Pancreas (tissue), 10 donors: Measurements from ENCODE around the gene LEAP2. TPM values are rescaled to one million over a fixed set of nuclear protein-coding genes. Genes with fewer than 3 reads are reported as not detected.
"Not testable (repeated sequence)": the region's sequence is repeated elsewhere in the genome, so short reads cannot be mapped to it uniquely, and the experiment has no call there.

Experiments
- ATAC-seq, 4 donors: fragments of 200-7000 bp; cut with Tn5 transposase; one replicate each; pipeline versions ENCODE4 v1.8.0 to v1.9.1; 2020; ENCODE audit warnings: mild to moderate bottlenecking in 4 of 4, moderate library complexity in 4 of 4
- DNase-seq, 6 donors: peaks; one replicate each; pipeline ENCODE4 v3.0.0-alpha.2; 2020
- FAIRE-seq: peaks from 2 replicates; lab custom pipeline; 2012; peaks lifted over from hg19 to GRCh38; lab: Jason Lieb, UNC
- H3K27ac ChIP-seq, 4 donors: fragments of 200-600 bp; sonication (generic); 1 replicate in 3 of 4; 2 replicates in 1 of 4; pipeline versions ENCODE4 v1.5.0 to v1.8.0; 2020
- H3K27me3 ChIP-seq, 4 donors: fragments of 200-600 bp; one replicate each; pipeline ENCODE4 v1.8.0; 2021
- H3K36me3 ChIP-seq, 3 donors: fragments of 200-600 bp; sonication (generic) in 1 of 3; one replicate each; pipeline versions ENCODE4 v1.5.0 to v1.8.0; 2020 to 2021
- H3K4me1 ChIP-seq, 3 donors: fragments of 200-600 bp; one replicate each; pipeline ENCODE4 v1.8.0; 2021
- H3K4me3 ChIP-seq, 4 donors: fragments of 200-600 bp; sonication (generic) in 2 of 4; one replicate each; pipeline versions ENCODE4 v1.5.0 to v1.8.0; 2020 to 2021
- H3K9me3 ChIP-seq, 4 donors: fragments of 200-600 bp; one replicate each; pipeline ENCODE4 v1.8.0; 2021
- CTCF ChIP-seq, 4 donors: fragments of 200-600 bp; sonication (generic) in 3 of 4; IDR thresholded peaks; one replicate each; pipeline versions ENCODE4 v1.5.0 to v1.8.0; 2021; ENCODE audit warnings: antibody characterized with exemption in 4 of 4
- WGBS, 2 donors: extraction: QIAGEN DNeasy Blood & Tissue Kit; methylation state at CpG; one replicate each; pipeline ENCODE4 v1.1.7; 2013; 5-methylcytosine and 5-hydroxymethylcytosine counted together
- intact Hi-C, 3 donors: fragments of 100-400 bp; cut with DNase I; formaldehyde crosslinking; loops; one replicate each; pipeline versions ENCODE4 v1.11.1 to v1.14.2; 2022
- polyA plus RNA-seq, 2 donors: library from polyadenylated mRNA; stranded (reverse); fragments of 200-250 nt; gene quantifications; one replicate each; pipeline ENCODE4 v1.2.3, GENCODE V29; 2013
- total RNA-seq, 6 donors: library from RNA; stranded (reverse); fragmentation: NEBNext Ultra II Directional in 4 of 6; extraction: Animal tissue kit (Norgen Biotek cat#: 25700) in 4 of 6; gene quantifications; one replicate each; pipeline versions ENCODE4 v1.2.1 to v1.2.4, GENCODE V29; 2021 to 2023
- donor health status: healthy with polysubstance abuse.
- donor health status: DM: no; HTN: no; CAD: no; lungs with moderate emphysema.
- donor health status: DM: no; HTN: no; CAD: no.
- donor health status: control.
- donor health status: control.
- donor health status: Bipolar disorder and iron deficiency.
- donor health status: DM: yes; HTN: yes; CAD: no.
- donor health status: DM: no; HTN: no; CAD: no.
- donor health status: DM: no; HTN: no; CAD: no.
- donor health status: DM: yes; HTN: yes; CAD: no.

LEAP2 gene
- total and polyA plus RNA-seq, 8 donors = 0.55 to 3.9 (median 1.4) TPM

DNA sequence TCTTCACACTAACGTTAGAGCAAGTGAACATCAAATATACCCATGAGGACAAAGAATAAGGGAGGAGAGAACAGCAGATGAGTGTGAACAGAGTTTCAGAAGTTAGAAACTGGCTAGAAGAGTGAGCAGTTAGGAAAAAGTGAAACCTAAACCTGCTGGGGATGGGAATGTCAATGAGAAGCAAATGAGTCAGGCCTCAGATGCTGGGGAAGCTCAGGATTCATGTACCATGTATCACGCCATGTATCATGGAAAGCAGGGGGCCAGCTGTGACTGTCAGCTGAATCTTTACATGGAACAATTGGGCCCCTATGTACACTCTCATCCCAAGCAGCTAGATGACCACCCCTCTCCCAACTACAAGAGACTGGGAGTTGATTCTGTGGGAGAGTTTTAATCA lies 23.4 kb upstream of the LEAP2 start:
- no peaks in the 10 kb centered on the region for H3K36me3 ChIP-seq
- 57 to 62% methylated on average over 2 of the region's 2 CpGs for WGBS, 2 donors
- no peak for TF ChIP-seq CTCF (IDR thresholded peaks at IDR 0.05)
- FAIRE-seq (no peak), ATAC-seq (no peak), DNase-seq (no peak)
- no peak overlapping the region for H3K4me3 ChIP-seq
- H3K9me3 ChIP-seq = no peaks in the 10 kb centered on the region
- peaks cover 0 to 23% (median 20%) of the 10 kb centered on the region in 3 donors for H3K4me1 ChIP-seq
- H3K27ac ChIP-seq = peak overlapping the region in 3 of 4 donors; percentile 7 to 64 (median 19)
- H3K27me3 ChIP-seq = no peaks in the 10 kb centered on the region
- intact Hi-C loops = no loop called here

DNA sequence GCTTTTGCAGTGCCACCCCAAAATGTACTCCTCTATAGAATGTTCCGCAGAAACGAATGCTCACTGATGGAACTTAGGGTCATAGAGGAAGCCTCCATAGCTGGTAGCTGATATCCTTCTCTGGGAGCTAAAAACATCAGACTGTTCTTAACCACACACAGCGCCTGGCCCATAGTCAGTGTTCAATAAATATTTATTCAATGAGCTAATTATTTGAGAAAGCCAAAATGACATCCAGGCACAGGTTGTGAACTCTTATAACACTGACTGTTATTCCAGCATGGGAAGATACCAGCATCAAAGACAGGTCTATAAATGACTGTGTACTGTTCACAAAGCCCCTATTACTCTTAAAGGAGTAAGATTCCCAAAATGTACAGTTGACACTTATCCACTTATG lies 20.1 kb upstream of the LEAP2 start:
- 53 to 69% methylated on average over 3 of the region's 3 CpGs for WGBS, 2 donors
- no peaks in the 10 kb centered on the region for H3K36me3 ChIP-seq
- FAIRE-seq = no peak
- no peak for TF ChIP-seq CTCF (IDR thresholded peaks at IDR 0.05)
- no peaks in the 10 kb centered on the region for H3K27me3 ChIP-seq
- no peaks in the 10 kb centered on the region for H3K9me3 ChIP-seq
- peaks cover 0 to 23% (median 20%) of the 10 kb centered on the region in 3 donors for H3K4me1 ChIP-seq
- intact Hi-C loops = no loop called here
- no peak for DNase-seq
- ATAC-seq = peak; percentile 81 to 93 (median 92)
- no peak overlapping the region for H3K4me3 ChIP-seq
- peak overlapping the region in 3 of 4 donors; percentile 0 to 57 (median 0) for H3K27ac ChIP-seq

GRCh38 chr5:132853790-132854189 lies 19.7 kb upstream of the LEAP2 start:
- peak; percentile 19 to 33 (median 30) for ATAC-seq
- H3K4me1 ChIP-seq = peaks cover 0 to 23% (median 20%) of the 10 kb centered on the region in 3 donors
- H3K27me3 ChIP-seq = no peaks in the 10 kb centered on the region
- FAIRE-seq = peak; percentile 39
- no peaks in the 10 kb centered on the region for H3K9me3 ChIP-seq
- WGBS, 2 donors = 23 to 26% methylated on average over 1 of the region's 1 CpG
- H3K4me3 ChIP-seq = no peak overlapping the region
- no peaks in the 10 kb centered on the region for H3K36me3 ChIP-seq
- TF ChIP-seq CTCF (IDR thresholded peaks at IDR 0.05) = no peak
- intact Hi-C loops = no loop called here
- DNase-seq = no peak
- H3K27ac ChIP-seq = peak overlapping the region in 3 of 4 donors; percentile 0 to 57 (median 0)

- H3K4me3 ChIP-seq = no peak overlapping the region
- H3K27me3 ChIP-seq = no peaks in the 10 kb centered on the region
- H3K4me1 ChIP-seq = peaks cover 0 to 23% (median 20%) of the 10 kb centered on the region in 3 donors
- no peak for DNase-seq
- FAIRE-seq = no peak
- no peaks in the 10 kb centered on the region for H3K36me3 ChIP-seq
- intact Hi-C loops = no loop called here
- H3K9me3 ChIP-seq = no peaks in the 10 kb centered on the region
- ATAC-seq = peak; percentile 46 to 67 (median 58)
- peak overlapping the region in 3 of 4 donors; percentile 0 to 57 (median 0) for H3K27ac ChIP-seq
- WGBS, 2 donors = 9 to 12% methylated on average over 3 of the region's 3 CpGs
- TF ChIP-seq CTCF (IDR thresholded peaks at IDR 0.05) = no peak
These were observed 19.2 kb upstream of the LEAP2 start for GRCh38 chr5:132854301-132854700.

DNA sequence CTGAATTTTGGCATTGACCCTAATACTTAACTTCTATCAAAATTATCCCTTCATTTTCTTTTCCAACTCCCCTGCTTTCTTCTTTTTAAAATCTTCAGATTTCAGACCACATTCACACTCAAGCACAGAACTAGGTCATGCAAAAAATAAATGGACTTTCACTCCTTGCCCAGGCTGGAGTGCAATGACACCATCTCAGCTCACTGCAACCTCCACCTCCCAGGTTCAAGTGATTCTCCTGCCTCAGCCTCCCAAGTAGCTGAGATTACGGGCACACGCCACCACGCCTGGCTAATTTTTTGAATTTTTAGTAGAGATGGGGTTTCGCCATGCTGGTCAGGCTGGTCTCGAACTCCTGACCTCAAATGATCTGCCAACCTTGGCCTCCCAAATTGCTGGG lies 18.5 kb upstream of the LEAP2 start:
- DNase-seq, intact Hi-C loops, H3K4me3 ChIP-seq, ATAC-seq, H3K27ac ChIP-seq, H3K27me3 ChIP-seq, H3K9me3 ChIP-seq, FAIRE-seq, H3K36me3 ChIP-seq: not testable (repeated sequence)
- 96 to 99% methylated on average over 5 of the region's 5 CpGs for WGBS, 2 donors
- peaks cover 0 to 20% (median 19%) of the 10 kb centered on the region in 3 donors for H3K4me1 ChIP-seq
